ENCODE measurements around the gene CLEC19A. TPM values are rescaled to one million over a fixed set of nuclear protein-coding genes. Genes with fewer than 3 reads are reported as not detected.

The CLEC19A gene
- total RNA-seq, 2 experiments from 2014 or later = not detected

- Mint-ChIP-seq H3K36me3 (no peaks in the 10 kb centered on the region), H3K4me1 (ENCODE audit: low read depth) (no peaks in the 10 kb centered on the region), H3K27me3 (peaks cover 14% of the 10 kb centered on the region), H3K9me3 (no peaks in the 10 kb centered on the region), H3K4me3 (no peak overlapping the region), H3K27ac (no peak overlapping the region)
- ChIA-PET POLR2A (no interaction called here), CTCF (no interaction called here)
- intact Hi-C loops (cut with micrococcal nuclease) = no loop called here
- DNase-seq = no peak
Observed at GRCh38 chr16:19344224-19344801, 58.8 kb downstream of the CLEC19A start.

DNA sequence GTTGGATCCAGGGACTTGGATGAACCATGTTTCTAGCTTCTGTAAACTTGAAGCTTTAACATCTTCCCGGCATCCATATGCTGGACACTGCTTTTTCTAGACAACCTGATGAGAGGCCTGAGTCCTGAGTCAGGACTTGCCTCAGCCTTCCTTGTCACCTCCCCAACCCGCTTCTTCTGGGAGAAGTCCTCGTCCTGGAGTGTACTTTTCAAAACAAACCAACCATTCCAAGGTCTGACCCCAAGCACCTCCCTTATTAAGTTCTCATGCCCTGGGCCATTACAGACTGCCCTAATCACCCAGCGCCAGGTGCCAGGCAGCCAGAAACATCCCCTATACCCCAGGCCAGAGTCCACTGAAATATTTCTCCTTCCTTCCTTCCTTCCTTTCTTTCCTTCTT is 59.4 kb downstream of the CLEC19A start:
- ChIA-PET CTCF (no interaction called here), POLR2A (no interaction called here)
- Mint-ChIP-seq H3K4me3 (no peak overlapping the region), H3K4me1 (ENCODE audit: low read depth) (no peaks in the 10 kb centered on the region), H3K27me3 (peaks cover 15% of the 10 kb centered on the region), H3K36me3 (no peaks in the 10 kb centered on the region), H3K9me3 (no peaks in the 10 kb centered on the region), H3K27ac (no peak overlapping the region)
- no peak for DNase-seq
- intact Hi-C loops (cut with micrococcal nuclease) = no loop called here

GRCh38 chr16:19346335-19346922 is 60.9 kb downstream of the CLEC19A start:
- ChIA-PET CTCF (no interaction called here), POLR2A (no interaction called here)
- Mint-ChIP-seq H3K27me3 (peaks cover 15% of the 10 kb centered on the region), H3K36me3 (no peaks in the 10 kb centered on the region), H3K4me1 (ENCODE audit: low read depth) (no peaks in the 10 kb centered on the region), H3K27ac (no peak overlapping the region), H3K9me3 (no peaks in the 10 kb centered on the region), H3K4me3 (no peak overlapping the region)
- intact Hi-C loops (cut with micrococcal nuclease) = no loop called here
- no peak for DNase-seq

DNA sequence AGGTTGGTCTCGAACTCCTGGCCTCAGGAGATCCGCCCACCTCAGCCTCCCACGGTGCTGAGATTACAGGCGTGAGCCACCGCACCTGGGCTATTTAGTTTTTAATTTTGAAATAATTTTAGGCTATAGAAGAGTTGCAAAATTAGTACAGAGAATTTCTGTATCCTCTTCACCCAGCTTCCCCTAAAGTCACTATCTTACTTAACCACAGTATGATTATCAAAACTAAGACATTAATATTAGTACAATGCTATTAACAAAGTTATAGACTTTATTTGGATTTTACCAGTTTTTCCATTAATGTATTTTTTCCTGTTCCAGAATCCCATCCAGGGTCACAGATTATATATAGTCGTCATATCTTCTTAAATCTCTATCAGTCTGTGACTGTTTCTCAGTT is 62.6 kb downstream of the CLEC19A start:
- intact Hi-C loops (cut with micrococcal nuclease) = no loop called here
- CTCF ChIA-PET = interaction anchor here (0.6 kb wide), 1 partner anchor 154 kb away, joined by 3 read pairs; no protein-coding TSS in a partner anchor
- H3K27me3 Mint-ChIP-seq = peaks cover 13% of the 10 kb centered on the region
- H3K36me3 Mint-ChIP-seq = no peaks in the 10 kb centered on the region
- H3K4me3 Mint-ChIP-seq = no peak overlapping the region
- H3K4me1 Mint-ChIP-seq (ENCODE audit: low read depth) = no peaks in the 10 kb centered on the region
- POLR2A ChIA-PET = no interaction called here
- no peak overlapping the region for H3K27ac Mint-ChIP-seq
- no peaks in the 10 kb centered on the region for H3K9me3 Mint-ChIP-seq
- DNase-seq = no peak

GRCh38 chr16:19348578-19349315 is 63.2 kb downstream of the CLEC19A start:
- H3K9me3 Mint-ChIP-seq = no peaks in the 10 kb centered on the region
- H3K27ac Mint-ChIP-seq = no peak overlapping the region
- H3K27me3 Mint-ChIP-seq = peaks cover 13% of the 10 kb centered on the region
- no peaks in the 10 kb centered on the region for H3K36me3 Mint-ChIP-seq
- DNase-seq = no peak
- H3K4me3 Mint-ChIP-seq = no peak overlapping the region
- intact Hi-C loops (cut with micrococcal nuclease) = no loop called here
- ChIA-PET POLR2A (no interaction called here), CTCF (no interaction called here)
- H3K4me1 Mint-ChIP-seq (ENCODE audit: low read depth) = no peaks in the 10 kb centered on the region

DNA sequence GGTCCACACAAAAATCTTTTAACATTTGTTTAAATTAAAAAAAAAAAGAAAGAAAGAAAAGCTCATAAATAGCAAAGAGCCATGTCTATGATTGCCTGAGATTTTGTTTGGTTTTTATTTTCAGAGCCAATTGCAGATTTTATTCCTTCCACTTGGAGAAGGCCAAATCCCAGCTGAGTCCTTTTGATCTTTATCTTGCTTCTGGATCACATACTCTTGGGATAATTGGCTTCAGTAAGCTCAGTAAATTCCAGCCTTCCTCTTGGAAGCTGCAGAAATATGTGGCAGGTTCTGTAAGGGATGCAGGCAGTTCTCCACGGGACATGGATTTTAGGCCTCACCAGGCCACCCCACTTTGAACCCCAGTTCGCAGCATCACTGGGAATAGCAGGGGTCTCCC is 68.8 kb downstream of the CLEC19A start:
- Mint-ChIP-seq H3K9me3 (no peaks in the 10 kb centered on the region), H3K4me1 (ENCODE audit: low read depth) (peaks cover 6% of the 10 kb centered on the region), H3K36me3 (no peaks in the 10 kb centered on the region), H3K27ac (no peak overlapping the region), H3K27me3 (peaks cover 2% of the 10 kb centered on the region), H3K4me3 (no peak overlapping the region)
- ChIA-PET POLR2A (no interaction called here), CTCF (interaction anchor here (0.6 kb wide), 1 partner anchor 189 kb away, joined by 4 read pairs; no protein-coding TSS in a partner anchor)
- intact Hi-C loops (cut with micrococcal nuclease) = no loop called here
- no peak for DNase-seq

GRCh38 chr16:19356024-19356952 is 70.8 kb downstream of the CLEC19A start:
- intact Hi-C loops (cut with micrococcal nuclease) = no loop called here
- ChIA-PET CTCF (interaction anchor here (0.6 to 1.1 kb wide), 3 partner anchors 146 to 178 kb away, joined by 3 read pairs; no protein-coding TSS in a partner anchor), POLR2A (interaction anchor here (0.7 kb wide), 1 partner anchor 25 kb away, joined by 3 read pairs; no protein-coding TSS in a partner anchor)
- H3K36me3 Mint-ChIP-seq = no peaks in the 10 kb centered on the region
- peak; percentile 11 for DNase-seq
- no peak overlapping the region for H3K27ac Mint-ChIP-seq
- no peaks in the 10 kb centered on the region for H3K27me3 Mint-ChIP-seq
- no peaks in the 10 kb centered on the region for H3K9me3 Mint-ChIP-seq
- no peak overlapping the region for H3K4me3 Mint-ChIP-seq
- H3K4me1 Mint-ChIP-seq (ENCODE audit: low read depth) = peaks cover 6% of the 10 kb centered on the region

DNA sequence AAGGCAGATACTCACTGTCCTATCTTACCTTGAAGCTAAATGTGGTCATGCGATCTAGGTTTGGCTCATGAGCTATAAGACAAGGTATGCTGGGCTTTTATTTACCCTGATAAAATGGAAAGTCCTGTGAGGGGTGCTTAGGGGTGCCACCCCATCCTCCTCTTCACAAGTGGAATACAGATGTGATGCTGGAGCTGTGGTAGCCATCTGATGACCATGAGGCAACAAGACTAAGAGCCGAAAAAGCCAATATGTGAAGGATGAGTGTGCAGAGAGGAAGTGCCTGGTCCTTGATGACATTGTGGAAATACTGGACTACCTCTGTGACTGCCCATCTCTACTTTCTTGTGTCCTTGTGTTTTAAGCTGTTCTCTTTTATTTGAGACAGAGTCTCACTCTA is 74.0 kb downstream of the CLEC19A start:
- Mint-ChIP-seq H3K36me3 (no peaks in the 10 kb centered on the region), H3K4me1 (ENCODE audit: low read depth) (peaks cover 6% of the 10 kb centered on the region), H3K4me3 (no peak overlapping the region), H3K27ac (no peak overlapping the region), H3K9me3 (no peaks in the 10 kb centered on the region), H3K27me3 (no peaks in the 10 kb centered on the region)
- CTCF ChIA-PET = interaction anchor here (1.1 kb wide), 1 partner anchor 11 kb away, joined by 3 read pairs; no protein-coding TSS in a partner anchor
- intact Hi-C loops (cut with micrococcal nuclease) = no loop called here
- POLR2A ChIA-PET = interaction anchor here (0.6 kb wide), 1 partner anchor 119 kb away, joined by 3 read pairs; no protein-coding TSS in a partner anchor
- no peak for DNase-seq

Other genes with a start within 250 kb of the CLEC19A start
- gene COQ7, start 218.1 kb upstream of the CLEC19A start, total RNA-seq = 10 to 100 TPM; 14.1 to 15.2 TPM
- gene ITPRIPL2, start 171.8 kb upstream of the CLEC19A start, total RNA-seq = 1 to 10 TPM; 8.9 to 9.7 TPM
- gene SYT17, start 117.5 kb upstream of the CLEC19A start, total RNA-seq = under 1 TPM in 1 of 2 experiments, not detected in 1; 0.10 TPM
- gene TMC5, start 132.2 kb downstream of the CLEC19A start, total RNA-seq = not detected
- gene GDE1, start 236.4 kb downstream of the CLEC19A start, total RNA-seq = 10 to 100 TPM; 18.4 to 19.0 TPM
- gene CCP110, start 238.2 kb downstream of the CLEC19A start, total RNA-seq = 10 to 100 TPM; 21.7 to 26.3 TPM

Data from activated CD4-positive, alpha-beta memory T cell treated with anti-CD3 and anti-CD28 coated beads for 36 hours (primary cell).